Ascending aorta (tissue), 2 donors: ENCODE data around the gene NAB2. TPM values are rescaled to one million over a fixed set of nuclear protein-coding genes. Genes with fewer than 3 reads are reported as not detected.
"Not testable (repeated sequence)": the region's sequence is repeated elsewhere in the genome, so short reads cannot be mapped to it uniquely, and the experiment has no call there.

Experiments
- DNase-seq, 2 donors: peaks; one replicate each; pipeline ENCODE4 v3.0.0-alpha.2; 2019; ENCODE audit warnings: low spot score in 2 of 2
- H3K27ac ChIP-seq, 2 donors: fragments of 200-600 bp; sonication (generic); one replicate each; pipeline ENCODE4 v1.5.1; 2016 to 2017; ENCODE audit warnings: mild to moderate bottlenecking in 1 of 2
- H3K27me3 ChIP-seq: fragments of 200-600 bp; sonication (generic); one replicate; pipeline ENCODE4 v1.5.1; 2017
- H3K36me3 ChIP-seq, 2 donors: fragments of 200-600 bp; sonication (generic); one replicate each; pipeline ENCODE4 v1.5.1; 2016
- H3K4me1 ChIP-seq, 2 donors: fragments of 200-600 bp; sonication (generic); one replicate each; pipeline ENCODE4 v1.5.1; 2016 to 2017; ENCODE audit warnings: mild to moderate bottlenecking in 1 of 2
- H3K4me3 ChIP-seq, 2 donors: fragments of 200-600 bp; sonication (generic); one replicate each; pipeline ENCODE4 v1.5.1; 2016 to 2017; ENCODE audit warnings: mild to moderate bottlenecking in 1 of 2
- H3K9me3 ChIP-seq, 2 donors: fragments of 200-600 bp; sonication (generic); one replicate each; pipeline ENCODE4 v1.5.1; 2016
- intact Hi-C: fragments of 100-400 bp; cut with DNase I; formaldehyde crosslinking; loops from one replicate; pipeline ENCODE4 v1.15.1; 2023
- total RNA-seq: library from RNA; depleted of rRNA; stranded (reverse); fragments of >200 nt; gene quantifications from one replicate; pipeline ENCODE4 v1.1.0, GENCODE V29; 2016
- TF ChIP-seq, protein P1 (sequence below), 3 experiments: fragments of 200-600 bp in 2 of 3; fragments of 450-650 bp in 1 of 3; sonication (generic) in 2 of 3; IDR thresholded peaks; one replicate each; pipeline ENCODE4 v1.5.1; 2016 to 2019; ENCODE audit warnings: antibody characterized with exemption in 3 of 3, mild to moderate bottlenecking in 1 of 3, moderate library complexity in 1 of 3

Gene NAB2
- total RNA-seq, 1 donor from 2014 or later: 50.9 TPM

DNA sequence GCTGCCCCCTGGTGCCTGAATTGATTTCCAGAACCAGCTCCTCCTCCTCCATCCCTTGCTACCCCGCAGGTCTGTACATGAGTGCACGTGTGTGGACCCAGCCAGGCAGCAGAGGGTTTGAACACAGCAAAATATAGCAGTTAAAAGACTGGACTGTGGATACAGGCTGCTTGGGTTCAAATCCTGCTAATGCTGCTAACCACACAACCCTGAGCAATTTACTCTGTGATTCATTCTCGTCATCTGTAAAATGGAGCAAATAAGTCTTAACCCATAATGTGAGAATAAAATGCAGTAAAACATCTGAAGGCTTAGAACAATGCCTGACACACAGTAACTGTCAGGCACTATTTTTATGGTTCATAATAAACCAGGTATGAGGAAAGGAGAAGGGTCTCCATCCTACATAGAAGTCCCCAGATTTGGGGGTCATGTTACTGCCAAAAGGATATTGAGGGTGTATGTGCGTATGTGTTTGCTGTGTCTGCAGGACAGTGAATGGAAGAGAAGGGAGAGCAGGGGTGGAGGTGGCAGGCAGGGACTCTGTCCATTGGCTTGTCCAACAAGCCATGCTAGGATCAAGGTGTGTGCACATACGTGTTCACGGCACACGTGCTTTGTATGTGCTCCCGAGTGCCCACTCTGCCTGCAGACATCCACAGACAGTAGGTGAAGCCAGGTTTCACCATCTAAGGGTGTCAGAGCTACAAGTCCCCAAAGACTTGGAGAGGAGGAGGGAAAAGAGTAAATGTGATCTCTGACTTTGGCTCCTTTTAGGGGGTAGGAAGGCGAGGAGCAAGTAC lies 23.8 kb downstream of the NAB2 start:
- TF ChIP-seq, protein P1, sequence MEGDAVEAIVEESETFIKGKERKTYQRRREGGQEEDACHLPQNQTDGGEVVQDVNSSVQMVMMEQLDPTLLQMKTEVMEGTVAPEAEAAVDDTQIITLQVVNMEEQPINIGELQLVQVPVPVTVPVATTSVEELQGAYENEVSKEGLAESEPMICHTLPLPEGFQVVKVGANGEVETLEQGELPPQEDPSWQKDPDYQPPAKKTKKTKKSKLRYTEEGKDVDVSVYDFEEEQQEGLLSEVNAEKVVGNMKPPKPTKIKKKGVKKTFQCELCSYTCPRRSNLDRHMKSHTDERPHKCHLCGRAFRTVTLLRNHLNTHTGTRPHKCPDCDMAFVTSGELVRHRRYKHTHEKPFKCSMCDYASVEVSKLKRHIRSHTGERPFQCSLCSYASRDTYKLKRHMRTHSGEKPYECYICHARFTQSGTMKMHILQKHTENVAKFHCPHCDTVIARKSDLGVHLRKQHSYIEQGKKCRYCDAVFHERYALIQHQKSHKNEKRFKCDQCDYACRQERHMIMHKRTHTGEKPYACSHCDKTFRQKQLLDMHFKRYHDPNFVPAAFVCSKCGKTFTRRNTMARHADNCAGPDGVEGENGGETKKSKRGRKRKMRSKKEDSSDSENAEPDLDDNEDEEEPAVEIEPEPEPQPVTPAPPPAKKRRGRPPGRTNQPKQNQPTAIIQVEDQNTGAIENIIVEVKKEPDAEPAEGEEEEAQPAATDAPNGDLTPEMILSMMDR (IDR thresholded peaks at IDR 0.05): peak in 2 of 3 experiments; percentile 71 to 85
- peak overlapping the region; percentile 96 to 98 for H3K27ac ChIP-seq
- no peaks in the 10 kb centered on the region for H3K27me3 ChIP-seq
- H3K4me3 ChIP-seq: peak overlapping the region; percentile 76 to 90
- H3K4me1 ChIP-seq: peaks cover 4 to 17% of the 10 kb centered on the region in 2 donors
- H3K9me3 ChIP-seq: no peaks in the 10 kb centered on the region
- peaks cover 6 to 7% of the 10 kb centered on the region in 2 donors for H3K36me3 ChIP-seq
- no peak for DNase-seq
- intact Hi-C loops: loop anchor here (1.0 kb wide), 1 partner anchor 43 kb away; no protein-coding TSS in a partner anchor

DNA sequence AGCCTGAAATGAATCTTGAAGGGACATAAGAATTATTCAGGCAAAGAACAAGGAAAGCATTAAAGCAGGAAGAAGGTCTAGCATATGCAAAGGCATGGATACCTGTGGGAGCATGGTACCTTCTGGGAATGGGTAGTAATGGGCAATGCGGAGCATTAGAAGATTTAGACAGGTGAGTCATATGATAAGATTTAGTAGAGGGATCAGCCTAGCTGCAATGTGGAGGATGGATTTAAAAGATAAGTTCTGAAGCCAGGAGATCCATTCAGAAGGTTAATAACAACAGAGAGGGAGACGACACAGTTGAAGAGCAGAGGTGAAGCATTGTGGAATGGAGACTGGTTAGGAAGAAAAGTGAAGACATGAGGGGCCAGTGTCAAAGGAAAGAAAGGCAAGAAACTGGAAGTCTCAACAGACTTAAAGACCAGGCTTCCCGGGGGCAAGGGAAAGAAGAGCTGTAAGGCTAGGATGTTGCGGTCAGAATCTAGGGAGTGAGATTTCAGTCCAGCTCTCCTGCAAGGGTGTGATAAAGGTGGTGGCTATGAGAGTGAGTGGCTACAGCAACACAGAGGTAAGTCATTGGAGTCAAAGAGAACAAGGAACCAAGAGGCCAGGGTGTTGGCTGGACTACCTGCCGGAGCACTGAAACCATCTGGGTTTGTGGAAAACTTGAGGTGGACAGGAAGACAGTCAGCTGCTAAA lies 27.8 kb downstream of the NAB2 start:
- no peaks in the 10 kb centered on the region for H3K36me3 ChIP-seq
- no peak overlapping the region for H3K27ac ChIP-seq
- no peaks in the 10 kb centered on the region for H3K27me3 ChIP-seq
- peaks cover 0 to 8% of the 10 kb centered on the region in 2 donors for H3K4me1 ChIP-seq
- H3K9me3 ChIP-seq: no peaks in the 10 kb centered on the region
- intact Hi-C loops: no loop called here
- H3K4me3 ChIP-seq: no peak overlapping the region
- DNase-seq: no peak
- TF ChIP-seq, protein P1 (IDR thresholded peaks at IDR 0.05): no peak

DNA sequence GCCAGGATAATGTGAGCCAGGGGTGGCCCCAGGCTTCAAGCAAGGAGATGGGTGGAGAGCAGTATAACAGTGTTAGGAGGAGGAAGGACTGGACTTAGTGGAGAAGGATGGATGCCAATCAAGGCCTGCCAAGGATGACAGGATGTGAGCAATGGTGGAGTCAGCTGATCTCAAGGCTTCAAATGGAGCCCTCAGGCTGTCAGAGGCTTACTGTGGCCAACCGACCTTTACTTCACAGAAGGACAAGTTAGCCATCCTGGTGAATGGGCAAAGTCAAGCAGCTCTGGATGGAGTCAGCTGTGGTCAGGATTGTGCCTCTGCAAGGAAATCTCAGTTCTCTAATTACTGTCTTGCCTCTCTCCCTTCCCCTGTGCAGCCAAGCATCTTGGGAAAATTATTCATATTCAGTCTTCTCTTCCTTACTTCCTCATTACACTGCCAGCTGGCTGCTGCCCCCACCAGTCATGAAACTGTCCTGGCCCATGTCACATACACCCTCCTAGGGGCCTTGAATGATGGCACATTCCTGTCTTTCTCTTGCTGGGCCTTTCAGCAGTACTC lies 29.9 kb downstream of the NAB2 start:
- intact Hi-C loops: no loop called here
- Histone ChIP-seq H3K36me3 (no peaks in the 10 kb centered on the region), H3K4me3 (no peak overlapping the region), H3K9me3 (no peaks in the 10 kb centered on the region), H3K27ac (peak overlapping the region; percentile 22 to 34), H3K27me3 (no peaks in the 10 kb centered on the region), H3K4me1 (peaks cover 0 to 3% of the 10 kb centered on the region in 2 donors)
- TF ChIP-seq, protein P1 (IDR thresholded peaks at IDR 0.05): no peak
- peak in 1 of 2 donors; percentile 65 for DNase-seq

DNA sequence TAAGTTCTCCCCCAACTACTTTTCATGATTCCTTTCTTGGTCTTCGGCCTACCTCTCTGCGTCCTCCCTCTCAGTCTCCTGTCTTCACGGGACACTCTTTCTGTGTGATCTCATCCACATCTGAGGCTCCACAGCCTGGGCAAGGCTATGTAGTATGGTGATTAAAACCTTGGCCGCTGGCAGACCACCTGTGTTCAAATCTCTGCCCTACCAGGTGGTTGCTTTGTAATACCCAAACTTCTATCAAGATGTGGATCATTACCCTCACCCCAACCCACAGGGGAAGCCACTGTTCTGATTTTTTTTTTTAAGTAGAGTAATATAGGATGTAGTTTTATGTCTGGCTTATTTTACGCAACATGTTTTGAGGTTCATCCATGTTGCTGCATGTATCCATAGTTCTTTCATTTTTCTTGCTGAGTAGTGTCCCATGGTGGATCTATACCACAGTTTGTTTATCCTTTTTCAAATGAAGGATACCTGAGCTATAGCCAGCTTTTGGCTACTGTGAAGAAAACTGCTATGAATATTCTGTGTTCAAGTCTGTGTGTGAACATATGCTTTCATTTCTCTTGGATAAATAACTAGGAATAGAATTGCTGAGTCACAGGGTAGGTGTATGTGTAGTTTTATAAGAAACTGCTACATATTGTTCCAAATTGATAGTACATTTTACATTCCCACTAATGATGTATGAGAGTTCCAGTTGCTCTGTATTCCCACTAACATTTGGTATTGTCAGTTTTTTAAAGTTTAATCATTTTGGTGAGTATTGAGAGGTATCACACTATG lies 30.6 kb downstream of the NAB2 start:
- H3K27me3 ChIP-seq: no peaks in the 10 kb centered on the region
- intact Hi-C loops: no loop called here
- H3K4me3 ChIP-seq: no peak overlapping the region
- no peaks in the 10 kb centered on the region for H3K36me3 ChIP-seq
- DNase-seq: no peak
- H3K4me1 ChIP-seq: peaks cover 0 to 3% of the 10 kb centered on the region in 2 donors
- no peaks in the 10 kb centered on the region for H3K9me3 ChIP-seq
- TF ChIP-seq, protein P1 (IDR thresholded peaks at IDR 0.05): no peak
- peak overlapping the region; percentile 22 to 34 for H3K27ac ChIP-seq

DNA sequence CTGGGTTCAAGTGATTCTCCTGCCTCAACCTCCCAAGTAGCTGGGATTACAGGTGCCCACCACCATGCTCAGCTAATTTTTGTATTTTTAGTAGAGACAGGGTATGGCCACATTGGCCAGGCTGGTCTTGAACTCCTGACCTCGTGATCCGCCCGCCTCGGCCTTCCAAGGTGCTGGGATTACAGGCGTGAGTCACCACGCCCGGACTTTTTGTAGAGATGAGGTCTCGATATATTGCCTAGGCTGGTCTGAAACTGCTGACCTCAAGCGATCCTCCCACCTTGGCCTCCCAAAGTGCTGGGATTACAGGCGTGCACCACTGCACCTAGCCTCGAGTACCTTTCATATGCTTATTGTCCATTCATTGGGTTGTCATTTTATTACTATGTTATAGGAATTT lies 31.8 kb downstream of the NAB2 start:
- H3K4me3 ChIP-seq, DNase-seq, H3K27ac ChIP-seq, H3K9me3 ChIP-seq, intact Hi-C loops, H3K4me1 ChIP-seq, H3K36me3 ChIP-seq, H3K27me3 ChIP-seq: not testable (repeated sequence)
